Prostate gland (tissue), 2 donors: ENCODE data around the gene MLF2. TPM values are rescaled to one million over a fixed set of nuclear protein-coding genes. Genes with fewer than 3 reads are reported as not detected.
A peak's percentile ranks its signal among the peaks of the same experiment; 100 is the strongest.

Experiments used
- DNase-seq: peaks from one replicate; pipeline ENCODE4 v3.0.0-alpha.2; 2019; ENCODE audit warnings: low spot score
- H3K27ac ChIP-seq, 2 donors: fragments of 200-600 bp; sonication (generic); 2 replicates each; pipeline ENCODE4 v1.5.1; 2017 to 2019
- H3K27me3 ChIP-seq: fragments of 200-600 bp; sonication (generic); replicated peaks from 2 replicates; pipeline ENCODE4 v1.5.1; 2019; ENCODE audit not compliant: insufficient read depth
- H3K36me3 ChIP-seq, 2 donors: fragments of 200-600 bp; sonication (generic); 1 replicate in 1 of 2; 2 replicates in 1 of 2; pipeline versions ENCODE4 v1.5.1 to v1.8.1; 2017 to 2019
- H3K4me1 ChIP-seq: fragments of 200-600 bp; sonication (generic); replicated peaks from 2 replicates; pipeline ENCODE4 v1.5.1; 2019
- H3K4me3 ChIP-seq, 2 donors: fragments of 200-600 bp; sonication (generic); 2 replicates each; pipeline ENCODE4 v1.5.1; 2017 to 2019
- H3K9me3 ChIP-seq: fragments of 200-600 bp; sonication (generic); 2 replicates; pipeline ENCODE4 v1.5.1; 2017
- POLR2A ChIP-seq: fragments of 450-650 bp; IDR thresholded peaks from one replicate; pipeline ENCODE4 v1.6.1; 2016; ENCODE audit warnings: antibody characterized with exemption, mild to moderate bottlenecking
- POLR2AphosphoS5 ChIP-seq: sonication (generic); formaldehyde crosslinking; IDR thresholded peaks from one replicate; pipeline ENCODE4 v1.6.1; 2017; ENCODE audit warnings: antibody characterized with exemption
- WGBS: methylation state at CpG from one replicate; pipeline ENCODE4 v1.1.5; 2018; 5-methylcytosine and 5-hydroxymethylcytosine counted together
- intact Hi-C: fragments of 100-400 bp; cut with DNase I; formaldehyde crosslinking; loops from one replicate; pipeline ENCODE4 v1.14.2; 2022
- total RNA-seq, 2 donors: library from RNA; depleted of rRNA; stranded (reverse); fragments of >200 nt; gene quantifications; one replicate each; pipeline ENCODE4 v1.1.0, GENCODE V29; 2016
- TF ChIP-seq, protein P1 (sequence below), 4 experiments: fragments of 200-600 bp in 2 of 4; fragments of 450-650 bp in 2 of 4; sonication (generic) in 2 of 4; IDR thresholded peaks; 1 replicate in 3 of 4; 2 replicates in 1 of 4; pipeline ENCODE4 v1.5.1; 2016 to 2019; ENCODE audit warnings: antibody characterized with exemption in 4 of 4, mild to moderate bottlenecking in 2 of 4, moderate library complexity in 2 of 4

Gene MLF2
- total RNA-seq, 2 donors from 2014 or later: 267 to 282 TPM

DNA sequence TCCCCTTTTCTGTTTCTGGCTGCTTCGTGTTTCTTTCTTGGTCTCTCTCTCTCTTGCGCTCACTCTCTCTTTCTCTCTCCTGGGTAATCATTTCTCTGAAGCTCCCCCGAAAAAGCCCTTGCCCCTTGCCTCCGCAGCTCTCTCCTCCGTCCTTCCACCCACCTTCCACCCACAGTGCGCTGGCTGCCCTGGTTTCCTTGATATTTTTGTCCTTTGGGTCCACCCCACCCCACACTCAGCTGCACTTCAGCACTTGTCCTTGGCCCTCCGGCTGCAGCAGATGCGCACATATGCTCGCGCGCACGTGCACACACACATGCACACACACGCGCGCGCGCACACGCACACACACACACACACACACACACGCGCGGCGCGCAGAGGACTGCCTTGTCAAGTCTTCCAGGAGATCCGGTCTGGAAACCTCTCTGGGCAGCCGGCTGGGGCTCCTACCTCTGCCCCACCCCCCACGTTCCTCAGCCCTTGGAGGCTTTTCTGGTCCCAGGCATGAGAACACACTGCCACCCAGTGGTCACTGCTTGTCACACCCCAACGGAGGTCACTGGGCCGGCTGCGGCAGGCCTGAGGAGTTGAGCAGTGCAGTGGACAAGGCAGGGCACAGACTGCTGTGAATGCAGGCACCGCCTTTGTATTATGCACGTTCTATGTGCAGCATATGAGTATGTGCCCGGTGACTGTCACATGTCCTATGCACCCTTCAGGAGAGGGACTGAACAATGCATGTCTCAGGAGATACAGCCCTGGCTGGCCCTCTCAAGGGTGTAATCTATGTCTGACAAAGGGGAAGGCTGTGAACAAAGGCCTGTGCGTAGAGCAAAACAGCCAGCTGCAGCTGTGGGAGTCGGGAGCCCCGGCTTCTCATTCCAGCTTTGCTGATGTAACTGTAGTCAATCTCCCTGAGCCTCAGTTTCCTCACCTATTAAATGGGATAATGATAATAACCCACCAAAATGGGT is 25.9 kb upstream of the MLF2 start:
- WGBS: 3% methylated on average over 35 of the region's 35 CpGs
- peak overlapping the region; percentile 20 to 34 for H3K4me3 ChIP-seq
- H3K27ac ChIP-seq: peak overlapping the region; percentile 89 to 92
- H3K9me3 ChIP-seq: no peaks in the 10 kb centered on the region
- intact Hi-C loops: loop anchor here (2.0 to 5.0 kb wide), 3 partner anchors 26 to 162 kb away; partner anchors contain the start of gene MLF2
- H3K4me1 ChIP-seq: peaks cover 2% of the 10 kb centered on the region
- no peaks in the 10 kb centered on the region for H3K36me3 ChIP-seq
- TF ChIP-seq POLR2AphosphoS5: peak; percentile 97
- TF ChIP-seq POLR2A: peak; percentile 52
- TF ChIP-seq, protein P1, sequence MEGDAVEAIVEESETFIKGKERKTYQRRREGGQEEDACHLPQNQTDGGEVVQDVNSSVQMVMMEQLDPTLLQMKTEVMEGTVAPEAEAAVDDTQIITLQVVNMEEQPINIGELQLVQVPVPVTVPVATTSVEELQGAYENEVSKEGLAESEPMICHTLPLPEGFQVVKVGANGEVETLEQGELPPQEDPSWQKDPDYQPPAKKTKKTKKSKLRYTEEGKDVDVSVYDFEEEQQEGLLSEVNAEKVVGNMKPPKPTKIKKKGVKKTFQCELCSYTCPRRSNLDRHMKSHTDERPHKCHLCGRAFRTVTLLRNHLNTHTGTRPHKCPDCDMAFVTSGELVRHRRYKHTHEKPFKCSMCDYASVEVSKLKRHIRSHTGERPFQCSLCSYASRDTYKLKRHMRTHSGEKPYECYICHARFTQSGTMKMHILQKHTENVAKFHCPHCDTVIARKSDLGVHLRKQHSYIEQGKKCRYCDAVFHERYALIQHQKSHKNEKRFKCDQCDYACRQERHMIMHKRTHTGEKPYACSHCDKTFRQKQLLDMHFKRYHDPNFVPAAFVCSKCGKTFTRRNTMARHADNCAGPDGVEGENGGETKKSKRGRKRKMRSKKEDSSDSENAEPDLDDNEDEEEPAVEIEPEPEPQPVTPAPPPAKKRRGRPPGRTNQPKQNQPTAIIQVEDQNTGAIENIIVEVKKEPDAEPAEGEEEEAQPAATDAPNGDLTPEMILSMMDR (IDR thresholded peaks at IDR 0.05): peak; percentile 93 to 100 (median 98)
- peak; percentile 98 for DNase-seq
- H3K27me3 ChIP-seq: no peaks in the 10 kb centered on the region

DNA sequence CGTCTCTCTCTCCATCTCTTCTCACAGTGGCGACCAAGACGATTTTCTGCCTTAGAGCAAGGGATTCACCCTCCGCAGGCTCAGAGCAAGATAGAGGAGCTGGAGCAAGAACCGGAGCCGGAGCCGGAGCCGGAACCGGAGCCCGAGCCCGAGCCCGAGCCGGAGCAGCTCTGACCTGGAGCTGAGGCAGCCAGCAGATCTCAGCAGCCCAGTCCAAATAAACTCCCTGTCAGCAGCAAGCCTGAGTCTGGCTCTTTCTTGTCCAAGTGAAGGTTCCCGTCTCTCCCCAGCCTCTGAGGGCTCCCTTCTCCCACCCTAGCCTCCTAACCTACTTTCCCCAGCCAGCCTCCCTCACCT is 25.3 kb upstream of the MLF2 start:
- peak overlapping the region; percentile 89 to 92 for H3K27ac ChIP-seq
- peak overlapping the region; percentile 20 to 34 for H3K4me3 ChIP-seq
- DNase-seq: no peak
- 22% methylated on average over 14 of the region's 14 CpGs for WGBS
- peaks cover 2% of the 10 kb centered on the region for H3K4me1 ChIP-seq
- no peaks in the 10 kb centered on the region for H3K36me3 ChIP-seq
- TF ChIP-seq, protein P1 (IDR thresholded peaks at IDR 0.05): no peak
- TF ChIP-seq POLR2AphosphoS5 (no peak), POLR2A (no peak)
- intact Hi-C loops: loop anchor here (2.0 to 5.0 kb wide), 3 partner anchors 25 to 161 kb away; partner anchors contain the start of gene MLF2
- H3K27me3 ChIP-seq: no peaks in the 10 kb centered on the region
- H3K9me3 ChIP-seq: no peaks in the 10 kb centered on the region

DNA sequence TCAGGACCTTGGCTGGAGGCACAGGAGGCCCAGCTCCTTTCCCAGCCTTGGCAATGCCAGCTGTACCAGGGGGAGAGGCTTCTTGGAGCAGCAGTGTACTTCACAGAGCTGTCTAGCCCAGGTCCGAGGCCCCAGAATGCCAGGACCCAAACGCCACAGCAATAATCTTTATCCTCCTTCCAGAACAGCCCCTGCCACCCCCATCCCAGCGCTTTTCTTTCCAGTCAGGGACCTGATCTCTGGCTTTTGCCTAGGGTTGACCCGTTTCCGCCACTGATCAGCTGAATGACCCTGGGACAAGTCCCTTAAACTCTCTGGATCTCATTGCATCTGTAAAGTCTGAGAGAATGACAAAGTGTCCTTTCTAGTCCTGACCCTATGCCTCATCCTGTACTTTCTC is 24.4 kb upstream of the MLF2 start:
- Histone ChIP-seq H3K27ac (peak overlapping the region; percentile 89 to 92), H3K9me3 (no peaks in the 10 kb centered on the region), H3K27me3 (no peaks in the 10 kb centered on the region), H3K4me3 (no peak overlapping the region), H3K4me1 (peaks cover 2% of the 10 kb centered on the region), H3K36me3 (no peaks in the 10 kb centered on the region)
- DNase-seq: no peak
- TF ChIP-seq, protein P1 (IDR thresholded peaks at IDR 0.05): no peak
- TF ChIP-seq POLR2AphosphoS5 (no peak), POLR2A (no peak)
- 88% methylated on average over 5 of the region's 5 CpGs for WGBS
- intact Hi-C loops: loop anchor here (5.0 kb wide), 2 partner anchors 40 to 160 kb away; no protein-coding TSS in a partner anchor

DNA sequence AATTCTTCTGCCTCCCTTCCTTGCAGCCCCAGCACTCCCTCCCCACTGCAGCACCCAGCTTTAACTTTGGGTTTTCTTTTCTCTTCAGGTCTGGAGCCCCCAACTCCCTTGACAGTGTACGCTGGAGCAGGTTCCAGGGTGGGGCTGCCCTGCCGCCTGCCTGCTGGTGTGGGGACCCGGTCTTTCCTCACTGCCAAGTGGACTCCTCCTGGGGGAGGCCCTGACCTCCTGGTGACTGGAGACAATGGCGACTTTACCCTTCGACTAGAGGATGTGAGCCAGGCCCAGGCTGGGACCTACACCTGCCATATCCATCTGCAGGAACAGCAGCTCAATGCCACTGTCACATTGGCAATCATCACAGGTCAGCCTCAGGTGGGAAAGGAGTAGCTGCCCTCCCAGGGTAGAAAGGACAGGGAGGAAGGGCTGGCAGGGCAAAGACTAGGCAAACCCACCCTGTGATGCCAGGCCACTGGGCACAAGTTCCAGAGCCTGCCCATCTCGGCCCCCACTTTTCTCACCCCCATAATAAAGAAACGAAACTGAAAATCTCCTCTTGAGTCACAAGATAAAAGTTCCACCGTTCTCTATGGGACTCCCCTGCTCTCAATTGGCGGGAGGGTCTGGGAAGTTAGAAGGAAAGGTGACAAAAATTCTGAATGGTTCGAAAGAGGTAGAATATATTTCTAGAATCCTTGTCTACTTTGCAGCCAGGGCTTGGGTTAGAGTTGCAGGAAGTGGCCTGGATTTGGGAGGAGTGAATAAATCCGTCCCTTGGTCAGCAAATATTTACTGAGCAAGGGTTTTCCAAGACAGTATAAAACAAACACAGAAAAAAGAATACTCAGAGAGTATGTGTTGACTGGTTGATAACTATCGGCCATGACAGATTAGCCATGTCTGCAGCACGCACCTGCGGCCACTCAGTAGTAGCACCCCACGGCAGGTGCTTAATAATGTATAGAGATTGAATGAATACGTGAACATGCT is 22.5 kb upstream of the MLF2 start:
- TF ChIP-seq POLR2A (no peak), POLR2AphosphoS5 (peak; percentile 69)
- intact Hi-C loops: loop anchor here (5.0 kb wide), 2 partner anchors 38 to 158 kb away; no protein-coding TSS in a partner anchor
- 72% methylated on average over 16 of the region's 16 CpGs for WGBS
- no peak for DNase-seq
- Histone ChIP-seq H3K4me3 (no peak overlapping the region), H3K27ac (peak overlapping the region; percentile 51 to 89), H3K4me1 (peaks cover 2% of the 10 kb centered on the region), H3K27me3 (no peaks in the 10 kb centered on the region), H3K9me3 (no peaks in the 10 kb centered on the region), H3K36me3 (peaks cover 0 to 2% of the 10 kb centered on the region in 2 donors)
